ENCODE measurements around the gene NPY. TPM values are rescaled to one million over a fixed set of nuclear protein-coding genes. Genes with fewer than 3 reads are reported as not detected.

The NPY gene
- polyA plus RNA-seq, 6 donors from 2014 or later, result 0.64 TPM; not detected in 5

DNA sequence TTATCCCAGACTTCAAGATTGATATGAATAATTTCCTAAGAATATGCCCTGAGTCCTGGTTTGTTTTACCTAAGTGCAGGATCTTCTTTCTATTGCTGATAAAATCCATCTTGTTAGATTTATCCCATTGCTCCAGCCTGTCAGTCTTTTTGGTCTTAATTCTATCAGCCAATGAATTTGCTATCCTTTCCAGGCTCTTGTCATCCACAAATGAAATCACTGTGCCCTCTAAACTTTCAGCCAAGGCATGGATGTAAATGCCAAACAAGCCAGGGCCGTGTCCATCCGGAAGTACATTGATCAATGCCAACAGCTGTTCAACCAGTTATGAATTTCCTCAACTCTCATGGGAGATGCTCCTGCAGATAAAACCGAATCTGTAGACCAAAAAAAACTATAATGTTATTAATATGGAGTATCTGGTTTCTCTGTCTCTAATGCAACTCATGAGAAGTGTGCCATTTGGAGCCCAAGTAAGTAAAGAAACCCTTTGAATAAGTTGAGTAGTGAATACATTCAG is 40.0 kb downstream of the NPY start:
- Mint-ChIP-seq H3K27me3 (peaks cover 0 to 4% (median 0%) of the 10 kb centered on the region in 3 donors), H3K9me3 (peaks cover 0 to 1% (median 0%) of the 10 kb centered on the region in 7 donors), H3K4me1 (peaks cover 7 to 21% (median 20%) of the 10 kb centered on the region in 3 donors), H3K27ac (no peak overlapping the region), H3K36me3 (no peaks in the 10 kb centered on the region), H3K4me3 (no peak overlapping the region)
- no peak for DNase-seq
- no peak for ATAC-seq (ENCODE audit: low read depth in 2 of 2)

DNA sequence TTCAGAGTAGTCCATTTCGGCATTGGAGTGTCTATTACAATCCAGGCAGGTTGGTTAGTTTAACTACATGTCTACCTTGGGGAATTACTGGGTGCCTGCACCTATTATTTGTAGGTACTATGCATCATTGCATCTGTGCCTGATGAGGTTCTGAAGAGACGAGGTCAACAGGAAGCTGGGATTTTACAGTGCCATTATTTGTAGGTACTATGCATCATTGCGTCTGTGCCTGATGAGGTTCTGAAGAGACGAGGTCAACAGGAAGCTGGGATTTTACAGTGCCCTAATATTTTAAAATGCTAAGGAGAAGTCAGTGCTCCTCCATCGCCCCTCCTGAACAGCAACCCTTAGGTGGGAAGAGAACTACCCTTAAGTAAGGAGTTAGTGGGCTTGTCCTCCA is 41.7 kb downstream of the NPY start:
- Mint-ChIP-seq H3K4me1 (peaks cover 7 to 22% (median 21%) of the 10 kb centered on the region in 3 donors), H3K27ac (peak overlapping the region; percentile 81 to 95 (median 88)), H3K36me3 (no peaks in the 10 kb centered on the region), H3K27me3 (no peaks in the 10 kb centered on the region), H3K9me3 (peaks cover 0 to 1% (median 0%) of the 10 kb centered on the region in 7 donors), H3K4me3 (peak overlapping the region in 7 of 8 donors; percentile 25 to 83 (median 59))
- ATAC-seq (ENCODE audit: low read depth in 2 of 2), result peak; percentile 85 to 90
- peak; percentile 15 for DNase-seq

DNA sequence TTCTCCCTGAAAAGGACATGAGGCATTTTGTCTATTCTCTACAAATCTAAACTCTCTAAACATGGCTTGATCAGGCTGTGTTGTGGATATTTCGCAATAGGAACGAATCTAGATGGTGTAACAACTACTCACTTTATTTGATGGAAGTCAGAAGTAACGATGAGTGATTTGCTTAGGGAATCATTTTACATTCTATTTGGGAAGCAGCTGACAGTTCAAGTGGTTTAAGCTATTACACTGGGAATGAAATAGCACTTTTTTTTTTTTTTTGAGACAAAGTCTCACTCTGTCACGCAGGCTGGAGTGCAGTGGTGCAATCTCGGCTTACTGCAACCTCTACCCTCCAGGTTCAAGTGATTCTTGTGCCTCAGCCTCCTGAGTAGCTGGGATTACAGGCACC is 44.1 kb downstream of the NPY start:
- peaks cover 5 to 8% of the 10 kb centered on the region in 2 donors for H3K36me3 Mint-ChIP-seq
- peak overlapping the region in 1 of 8 donors; percentile 5 for H3K4me3 Mint-ChIP-seq
- H3K4me1 Mint-ChIP-seq, result peaks cover 7 to 21% (median 20%) of the 10 kb centered on the region in 3 donors
- H3K9me3 Mint-ChIP-seq, result peaks cover 5 to 16% (median 6%) of the 10 kb centered on the region in 7 donors
- H3K27ac Mint-ChIP-seq, result peak overlapping the region in 3 of 6 donors; percentile 17 to 79 (median 52)
- peaks cover 0 to 9% (median 0%) of the 10 kb centered on the region in 3 donors for H3K27me3 Mint-ChIP-seq
- DNase-seq (no peak), ATAC-seq (ENCODE audit: low read depth in 2 of 2) (no peak)

DNA sequence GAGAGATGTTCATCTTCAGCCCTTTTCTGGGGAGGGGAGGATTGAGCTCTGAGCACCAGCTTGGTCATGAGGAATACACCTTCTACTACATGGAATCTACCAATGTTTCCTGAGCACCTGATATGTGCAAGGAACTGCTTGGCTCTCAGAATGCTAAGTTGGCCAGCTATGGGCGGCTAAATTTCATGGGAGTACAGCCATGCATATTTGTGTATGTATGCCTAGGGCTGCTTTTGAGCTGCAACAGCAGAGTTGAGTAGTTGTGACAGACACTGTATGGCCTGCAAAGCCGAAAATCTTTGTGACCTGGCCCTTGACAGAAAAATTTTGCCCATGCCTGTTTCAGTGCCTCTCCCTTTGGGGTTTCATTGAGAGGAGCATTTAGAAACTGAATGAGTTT is 44.9 kb downstream of the NPY start:
- peaks cover 0 to 15% (median 0%) of the 10 kb centered on the region in 3 donors for H3K27me3 Mint-ChIP-seq
- ATAC-seq (ENCODE audit: low read depth in 2 of 2) (no peak), DNase-seq (no peak)
- H3K4me3 Mint-ChIP-seq, result no peak overlapping the region
- H3K27ac Mint-ChIP-seq, result peak overlapping the region in 1 of 6 donors; percentile 23
- H3K36me3 Mint-ChIP-seq, result peaks cover 5 to 8% of the 10 kb centered on the region in 2 donors
- H3K4me1 Mint-ChIP-seq, result peaks cover 7 to 21% (median 20%) of the 10 kb centered on the region in 3 donors
- peaks cover 5 to 16% (median 6%) of the 10 kb centered on the region in 7 donors for H3K9me3 Mint-ChIP-seq

DNA sequence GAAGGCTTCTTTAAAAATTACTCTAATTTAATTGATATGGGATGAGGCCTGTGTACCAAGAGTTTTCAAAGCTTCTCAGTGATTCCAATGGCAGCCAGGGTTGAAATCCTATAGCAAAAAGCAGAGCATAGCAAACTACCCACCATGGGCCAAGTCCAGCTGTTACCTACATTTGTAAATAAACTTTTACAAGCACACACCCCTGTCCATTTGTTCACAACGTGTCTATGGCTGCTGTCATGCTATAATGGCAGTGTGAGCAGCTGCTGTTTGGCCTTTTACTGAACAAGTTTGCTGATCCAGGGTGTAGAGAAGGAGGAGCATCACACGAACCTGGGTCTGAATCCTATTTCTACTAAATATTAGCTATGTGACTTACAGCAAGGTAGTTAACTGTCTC is 50.0 kb downstream of the NPY start:
- H3K4me3 Mint-ChIP-seq, result no peak overlapping the region
- peaks cover 5 to 8% of the 10 kb centered on the region in 2 donors for H3K36me3 Mint-ChIP-seq
- peaks cover 4 to 42% (median 9%) of the 10 kb centered on the region in 3 donors for H3K27me3 Mint-ChIP-seq

DNA sequence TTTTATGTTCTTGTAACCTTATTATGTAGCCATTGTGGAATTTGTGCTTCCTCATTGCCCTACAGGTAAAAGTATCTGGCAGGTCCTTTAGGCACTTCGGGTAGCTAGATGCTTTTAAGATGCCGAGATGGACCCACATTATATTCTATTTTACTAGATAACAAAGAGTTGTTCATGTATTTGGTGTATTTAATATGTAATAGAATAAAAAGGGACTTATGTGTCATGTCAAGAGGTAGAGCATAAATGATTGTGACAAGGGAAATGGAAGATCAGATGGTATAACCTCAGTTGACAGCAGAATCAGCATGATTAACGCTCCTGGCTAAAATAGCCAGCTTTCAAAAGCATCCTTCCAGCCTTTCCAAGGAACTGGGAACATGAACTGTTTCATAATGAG is 50.6 kb downstream of the NPY start:
- H3K4me1 Mint-ChIP-seq, result no peaks in the 10 kb centered on the region
- H3K27ac Mint-ChIP-seq, result no peak overlapping the region
- peaks cover 4 to 42% (median 9%) of the 10 kb centered on the region in 3 donors for H3K27me3 Mint-ChIP-seq
- H3K36me3 Mint-ChIP-seq, result peaks cover 5 to 8% of the 10 kb centered on the region in 2 donors
- DNase-seq, result no peak
- ATAC-seq (ENCODE audit: low read depth in 2 of 2), result no peak
- H3K9me3 Mint-ChIP-seq, result peaks cover 5 to 16% (median 6%) of the 10 kb centered on the region in 7 donors
- H3K4me3 Mint-ChIP-seq, result no peak overlapping the region

More for the DNA sequence above, 50.0 kb downstream of the NPY start:
- DNase-seq (no peak), ATAC-seq (ENCODE audit: low read depth in 2 of 2) (no peak)
- H3K4me1 Mint-ChIP-seq, result peaks cover 0 to 1% (median 0%) of the 10 kb centered on the region in 3 donors
- peaks cover 5 to 16% (median 6%) of the 10 kb centered on the region in 7 donors for H3K9me3 Mint-ChIP-seq
- H3K27ac Mint-ChIP-seq, result no peak overlapping the region

DNA sequence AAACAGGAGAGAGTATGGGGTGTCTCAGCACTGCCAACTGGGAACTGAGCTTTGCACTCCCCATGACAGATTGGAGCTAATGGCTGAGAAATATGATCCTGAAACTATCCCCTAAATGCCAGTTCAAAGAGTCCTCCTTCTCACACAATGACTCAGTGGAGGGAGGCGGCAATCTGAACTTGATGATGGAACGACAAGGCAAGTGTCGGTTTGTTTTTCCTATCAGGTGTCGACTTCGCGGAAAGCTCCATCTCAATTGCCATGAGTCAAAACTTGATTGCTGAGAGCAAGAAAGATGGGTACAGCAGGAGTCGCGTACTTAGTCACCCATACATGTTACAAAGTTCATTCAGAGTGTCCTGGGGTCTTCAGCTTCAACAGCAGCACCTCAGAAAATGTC is 52.5 kb downstream of the NPY start:
- no peak overlapping the region for H3K4me3 Mint-ChIP-seq
- no peak for ATAC-seq (ENCODE audit: low read depth in 2 of 2)
- no peak overlapping the region for H3K27ac Mint-ChIP-seq

DNA sequence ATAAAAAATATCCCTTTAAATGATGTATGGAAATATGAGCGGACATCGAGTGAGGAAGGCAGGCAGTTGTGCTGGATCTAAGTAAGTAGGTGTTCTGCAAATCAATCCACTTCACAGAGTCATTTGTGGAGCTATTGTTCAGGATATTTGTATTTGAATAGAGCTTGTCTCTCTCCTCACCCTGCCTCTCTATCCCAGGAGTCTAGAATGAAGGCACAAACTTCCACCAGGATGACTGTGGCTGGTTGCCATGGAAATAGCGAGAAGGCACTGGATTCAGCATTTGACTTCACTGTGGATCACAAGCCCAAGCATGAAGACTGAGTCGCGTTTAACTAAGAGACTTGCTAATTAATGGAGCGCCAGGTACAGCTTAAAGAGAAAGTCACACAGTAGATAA is 53.2 kb downstream of the NPY start:
- Mint-ChIP-seq H3K36me3 (peaks cover 5 to 8% of the 10 kb centered on the region in 2 donors), H3K4me3 (no peak overlapping the region), H3K27ac (no peak overlapping the region), H3K4me1 (no peaks in the 10 kb centered on the region), H3K27me3 (peaks cover 4 to 42% (median 9%) of the 10 kb centered on the region in 3 donors), H3K9me3 (peaks cover 3 to 9% (median 6%) of the 10 kb centered on the region in 7 donors)
- DNase-seq, result no peak
- no peak for ATAC-seq (ENCODE audit: low read depth in 2 of 2)

More for the DNA sequence above, 52.5 kb downstream of the NPY start:
- Mint-ChIP-seq H3K36me3 (peaks cover 5 to 8% of the 10 kb centered on the region in 2 donors), H3K9me3 (peaks cover 5 to 16% (median 6%) of the 10 kb centered on the region in 7 donors), H3K27me3 (peaks cover 4 to 42% (median 9%) of the 10 kb centered on the region in 3 donors), H3K4me1 (no peaks in the 10 kb centered on the region)
- DNase-seq, result no peak

DNA sequence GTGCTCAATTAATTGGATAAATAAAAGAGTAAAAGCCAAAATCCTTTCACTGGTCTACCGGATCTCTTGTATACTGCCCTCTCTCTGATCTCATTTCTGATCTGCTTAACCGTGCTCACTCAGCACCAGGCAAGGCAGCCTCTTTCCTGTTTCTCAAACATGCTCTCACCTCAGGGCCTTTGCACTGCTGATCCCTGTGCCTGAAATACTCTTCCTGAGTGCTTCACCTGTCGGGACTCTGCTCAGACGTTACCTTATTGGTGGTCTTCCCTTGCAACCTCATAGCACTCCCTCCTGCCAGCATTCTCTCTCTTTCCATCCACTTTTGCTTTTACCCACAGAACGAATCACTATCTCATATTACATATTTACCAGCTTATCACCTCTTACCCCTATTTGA is 55.6 kb downstream of the NPY start:
- Mint-ChIP-seq H3K9me3 (no peaks in the 10 kb centered on the region), H3K4me3 (no peak overlapping the region)

DNA sequence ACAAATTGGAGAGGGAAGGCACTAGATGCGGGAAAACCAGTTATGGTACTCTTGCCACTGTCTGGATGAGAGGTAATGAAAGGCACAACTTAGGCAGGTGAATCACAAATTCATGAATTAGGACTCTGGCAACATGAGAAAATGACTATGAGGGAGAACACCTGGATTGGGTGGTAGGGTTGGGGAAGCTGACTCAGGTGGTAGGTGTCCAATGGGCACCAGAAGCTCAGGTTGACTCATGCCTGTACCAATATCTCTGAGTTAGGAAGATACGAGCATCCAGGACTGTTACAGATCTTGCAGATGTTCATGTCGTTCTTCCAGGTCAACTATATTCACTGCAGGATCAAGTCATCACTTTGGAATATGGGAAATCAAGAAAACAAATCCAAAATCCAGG is 56.7 kb downstream of the NPY start:
- H3K27ac Mint-ChIP-seq, result no peak overlapping the region
- no peak for DNase-seq
- no peaks in the 10 kb centered on the region for H3K4me1 Mint-ChIP-seq
- H3K36me3 Mint-ChIP-seq, result no peaks in the 10 kb centered on the region
- no peak overlapping the region for H3K4me3 Mint-ChIP-seq
- no peak for ATAC-seq (ENCODE audit: low read depth in 2 of 2)
- peaks cover 3 to 27% (median 4%) of the 10 kb centered on the region in 3 donors for H3K27me3 Mint-ChIP-seq
- H3K9me3 Mint-ChIP-seq, result no peaks in the 10 kb centered on the region

More for the DNA sequence above, 55.6 kb downstream of the NPY start:
- Mint-ChIP-seq H3K4me1 (no peaks in the 10 kb centered on the region), H3K27me3 (peaks cover 4 to 27% (median 5%) of the 10 kb centered on the region in 3 donors), H3K27ac (no peak overlapping the region), H3K36me3 (no peaks in the 10 kb centered on the region)
- DNase-seq (no peak), ATAC-seq (ENCODE audit: low read depth in 2 of 2) (no peak)

All from naive B cell (primary cell).